Measurements from ENCODE around the gene SCFD2. TPM values are rescaled to one million over a fixed set of nuclear protein-coding genes. Genes with fewer than 3 reads are reported as not detected.
"Not testable (repeated sequence)": the region's sequence is repeated elsewhere in the genome, so short reads cannot be mapped to it uniquely, and the experiment has no call there.

SCFD2 gene
- total RNA-seq, 1 donor from 2014 or later = 11.0 TPM

DNA sequence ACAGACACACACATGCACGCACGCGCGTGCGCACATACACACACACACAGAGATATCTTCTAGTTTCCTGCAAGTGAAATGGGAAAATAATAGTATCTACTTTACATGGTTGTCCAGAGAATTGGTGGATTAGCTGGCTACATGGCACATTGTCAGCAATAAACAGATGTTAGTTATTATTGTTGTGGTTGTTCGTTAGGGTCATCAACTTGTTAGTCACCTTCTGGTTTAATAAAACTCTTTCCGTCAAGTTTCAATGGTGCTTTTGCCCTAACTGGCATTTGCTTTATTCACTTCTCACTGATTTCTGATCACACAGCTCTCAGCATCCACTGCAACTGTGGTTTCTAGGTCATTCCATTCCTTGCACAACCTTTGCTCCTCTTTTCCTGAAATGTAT, 529.2 kb downstream of the SCFD2 start:
- no peak for DNase-seq (ENCODE audit: low read depth)
- no peaks in the 10 kb centered on the region for H3K27me3 ChIP-seq (ENCODE audit: control insufficient read depth, insufficient read depth, low read length)
- H3K36me3 ChIP-seq (ENCODE audit: control insufficient read depth, insufficient read depth, low read length) = no peaks in the 10 kb centered on the region
- TF ChIP-seq, protein P1, sequence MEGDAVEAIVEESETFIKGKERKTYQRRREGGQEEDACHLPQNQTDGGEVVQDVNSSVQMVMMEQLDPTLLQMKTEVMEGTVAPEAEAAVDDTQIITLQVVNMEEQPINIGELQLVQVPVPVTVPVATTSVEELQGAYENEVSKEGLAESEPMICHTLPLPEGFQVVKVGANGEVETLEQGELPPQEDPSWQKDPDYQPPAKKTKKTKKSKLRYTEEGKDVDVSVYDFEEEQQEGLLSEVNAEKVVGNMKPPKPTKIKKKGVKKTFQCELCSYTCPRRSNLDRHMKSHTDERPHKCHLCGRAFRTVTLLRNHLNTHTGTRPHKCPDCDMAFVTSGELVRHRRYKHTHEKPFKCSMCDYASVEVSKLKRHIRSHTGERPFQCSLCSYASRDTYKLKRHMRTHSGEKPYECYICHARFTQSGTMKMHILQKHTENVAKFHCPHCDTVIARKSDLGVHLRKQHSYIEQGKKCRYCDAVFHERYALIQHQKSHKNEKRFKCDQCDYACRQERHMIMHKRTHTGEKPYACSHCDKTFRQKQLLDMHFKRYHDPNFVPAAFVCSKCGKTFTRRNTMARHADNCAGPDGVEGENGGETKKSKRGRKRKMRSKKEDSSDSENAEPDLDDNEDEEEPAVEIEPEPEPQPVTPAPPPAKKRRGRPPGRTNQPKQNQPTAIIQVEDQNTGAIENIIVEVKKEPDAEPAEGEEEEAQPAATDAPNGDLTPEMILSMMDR (IDR thresholded peaks at IDR 0.05; ENCODE audit: insufficient read depth, low read length, poor library complexity, severe bottlenecking) = no peak
- H3K4me3 ChIP-seq (ENCODE audit: low read depth, low read length) = no peak overlapping the region

DNA sequence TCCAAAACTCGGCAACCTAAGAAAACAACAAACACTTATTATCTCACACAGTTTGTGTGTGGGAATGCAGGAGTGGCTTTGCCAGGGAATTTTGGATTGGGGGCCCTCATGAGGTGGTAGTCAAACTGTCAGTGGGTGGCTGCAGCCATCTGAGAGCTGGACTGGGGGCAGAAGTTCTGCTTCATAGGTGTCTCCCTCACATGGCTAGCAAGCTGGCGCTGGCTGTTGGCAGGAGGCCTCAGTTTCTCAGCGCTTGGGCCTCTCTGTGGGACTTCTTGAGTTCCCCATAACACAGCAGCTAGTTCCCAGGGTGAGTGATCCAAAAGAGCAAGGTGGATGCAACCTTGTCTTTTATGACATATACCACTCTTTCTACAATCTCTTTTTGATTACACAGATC, 529.7 kb downstream of the SCFD2 start:
- TF ChIP-seq, protein P1 (IDR thresholded peaks at IDR 0.05; ENCODE audit: insufficient read depth, low read length, poor library complexity, severe bottlenecking) = no peak
- H3K36me3 ChIP-seq (ENCODE audit: control insufficient read depth, insufficient read depth, low read length) = no peaks in the 10 kb centered on the region
- no peaks in the 10 kb centered on the region for H3K27me3 ChIP-seq (ENCODE audit: control insufficient read depth, insufficient read depth, low read length)
- no peak overlapping the region for H3K4me3 ChIP-seq (ENCODE audit: low read depth, low read length)
- no peak for DNase-seq (ENCODE audit: low read depth)

DNA sequence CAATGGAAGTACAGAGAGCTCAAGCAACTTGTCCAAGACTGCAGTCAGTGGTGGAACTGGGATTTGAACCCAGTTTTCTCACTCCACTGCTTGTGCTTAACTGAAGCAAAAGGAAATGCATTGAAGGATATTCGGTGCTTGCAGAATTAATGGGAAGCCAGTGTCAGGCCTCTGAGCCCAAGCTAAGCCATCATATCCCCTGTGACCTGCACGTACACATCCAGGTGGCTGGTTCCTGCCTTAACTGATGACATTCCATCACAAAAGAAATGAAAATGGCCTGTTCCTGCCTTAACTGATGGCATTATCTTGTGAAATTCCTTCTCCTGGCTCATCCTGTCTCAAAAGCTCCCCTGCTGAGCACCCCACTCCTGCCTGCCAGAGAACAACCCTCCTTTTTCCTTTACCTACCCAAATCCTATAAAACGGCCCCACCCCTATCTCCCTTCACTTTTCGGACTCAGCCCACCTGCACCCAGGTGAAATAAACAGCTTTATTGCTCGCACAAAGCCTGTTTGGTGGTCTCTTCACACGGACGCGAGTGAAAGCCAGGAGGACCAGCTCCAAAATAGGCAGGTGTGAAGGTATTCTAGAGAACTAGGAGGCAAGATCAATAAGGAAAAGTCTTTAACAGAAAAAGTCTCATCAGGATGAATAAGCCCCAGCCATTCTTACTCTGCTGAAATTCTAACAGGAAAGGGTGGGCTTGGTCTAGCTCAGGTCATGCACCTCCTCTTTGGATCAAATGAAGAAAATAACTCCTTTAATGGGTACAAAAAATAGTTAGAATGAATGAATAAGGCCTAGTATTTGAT, 531.0 kb downstream of the SCFD2 start:
- not testable (repeated sequence) for H3K27me3 ChIP-seq (ENCODE audit: control insufficient read depth, insufficient read depth, low read length); DNase-seq (ENCODE audit: low read depth)

DNA sequence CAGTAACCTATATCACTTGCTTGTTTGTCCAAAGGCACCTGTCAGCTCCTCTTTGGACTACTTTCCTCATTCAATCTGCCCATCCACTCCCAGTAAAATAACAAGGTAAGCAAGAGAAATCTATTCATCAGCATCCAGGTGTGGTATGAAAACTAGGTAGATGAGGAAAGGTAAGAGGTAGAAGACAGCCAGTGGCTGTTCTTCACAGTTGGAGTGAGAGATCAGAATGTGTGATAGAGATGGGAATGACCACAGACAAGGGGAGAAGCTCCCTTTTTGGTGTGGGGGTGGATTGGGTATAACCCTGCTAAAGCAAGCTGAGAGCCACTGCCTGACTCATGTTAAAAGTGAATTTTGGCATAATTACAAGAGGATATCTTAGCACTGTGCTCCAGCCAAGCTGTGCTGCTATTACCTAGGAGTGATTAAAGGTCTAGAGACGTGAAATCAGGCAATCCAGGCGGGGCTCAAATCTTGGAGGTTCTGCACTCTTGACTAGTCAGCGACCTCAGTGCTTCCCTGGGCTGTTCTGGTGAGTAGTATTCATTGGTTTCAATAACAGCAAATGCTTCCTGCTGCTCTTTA, 531.8 kb downstream of the SCFD2 start:
- no peaks in the 10 kb centered on the region for H3K27me3 ChIP-seq (ENCODE audit: control insufficient read depth, insufficient read depth, low read length)
- no peaks in the 10 kb centered on the region for H3K36me3 ChIP-seq (ENCODE audit: control insufficient read depth, insufficient read depth, low read length)
- TF ChIP-seq, protein P1 (IDR thresholded peaks at IDR 0.05; ENCODE audit: insufficient read depth, low read length, poor library complexity, severe bottlenecking) = no peak
- no peak overlapping the region for H3K4me3 ChIP-seq (ENCODE audit: low read depth, low read length)
- no peak for DNase-seq (ENCODE audit: low read depth)

More for the DNA sequence above, 531.0 kb downstream of the SCFD2 start:
- H3K4me3 ChIP-seq (ENCODE audit: low read depth, low read length); H3K36me3 ChIP-seq (ENCODE audit: control insufficient read depth, insufficient read depth, low read length): not testable (repeated sequence)

DNA sequence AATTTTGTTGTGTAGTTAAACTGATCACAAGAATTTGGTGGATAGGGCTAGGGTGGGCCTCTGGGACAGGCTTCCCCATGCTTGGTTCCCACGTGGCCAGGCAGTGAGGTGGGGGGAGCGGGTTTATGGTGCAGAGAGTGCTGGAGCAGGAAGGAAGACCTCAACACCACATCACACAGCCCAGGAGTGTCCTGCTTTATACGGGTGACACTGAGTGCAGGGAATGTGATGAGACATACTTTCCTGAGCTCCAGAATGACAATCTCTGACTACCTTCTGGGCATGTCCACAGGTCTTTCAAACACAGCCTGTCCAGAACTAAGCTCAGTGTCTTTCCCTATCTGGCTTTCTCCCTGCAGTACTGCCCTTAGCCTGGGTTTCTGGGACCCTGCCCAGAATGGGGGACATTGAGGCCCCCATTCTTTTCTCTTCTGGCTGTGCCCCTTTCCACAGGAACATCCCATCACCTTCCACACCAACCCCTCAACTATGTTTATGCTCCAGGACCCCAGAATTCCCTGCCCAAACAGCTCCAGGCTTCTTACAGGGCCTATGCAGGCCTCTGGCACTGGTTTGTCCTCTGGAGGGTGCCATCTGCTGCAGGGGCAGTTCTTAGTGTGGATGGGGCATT, 540.3 kb downstream of the SCFD2 start:
- Histone ChIP-seq H3K27me3 (ENCODE audit: control insufficient read depth, insufficient read depth, low read length) (no peaks in the 10 kb centered on the region), H3K4me3 (ENCODE audit: low read depth, low read length) (no peak overlapping the region), H3K36me3 (ENCODE audit: control insufficient read depth, insufficient read depth, low read length) (no peaks in the 10 kb centered on the region)
- TF ChIP-seq, protein P1 (IDR thresholded peaks at IDR 0.05; ENCODE audit: insufficient read depth, low read length, poor library complexity, severe bottlenecking) = no peak
- DNase-seq (ENCODE audit: low read depth) = no peak
